Stomach (tissue), 9 donors: ENCODE measurements around the gene DLGAP5. TPM values are rescaled to one million over a fixed set of nuclear protein-coding genes. Genes with fewer than 3 reads are reported as not detected.

ENCODE experiments used
- DNase-seq, 2 donors: peaks; one replicate each; pipeline versions ENCODE4 v3.0.0 to v3.0.0-alpha.2; 2013 to 2019
- H3K27ac ChIP-seq, 5 donors: fragments of 200-600 bp in 4 of 5; sonication (generic) in 4 of 5; one replicate each; pipeline ENCODE4 v1.5.1; 2013 to 2019; ENCODE audit warnings: mild to moderate bottlenecking in 1 of 5, moderate library complexity in 1 of 5
- H3K27me3 ChIP-seq, 3 donors: fragments of 200-600 bp; sonication (generic); one replicate each; pipeline ENCODE4 v1.5.1; 2017 to 2019; ENCODE audit warnings: mixed run types in 1 of 3
- H3K36me3 ChIP-seq, 4 donors: fragments of 200-600 bp; sonication (generic); 1 replicate in 3 of 4; 2 replicates in 1 of 4; pipeline ENCODE4 v1.5.1; 2016 to 2019
- H3K4me1 ChIP-seq, 4 donors: fragments of 200-600 bp; sonication (generic); one replicate each; pipeline ENCODE4 v1.5.1; 2016 to 2019
- H3K4me3 ChIP-seq, 4 donors: fragments of 200-600 bp; sonication (generic) in 3 of 4; one replicate each; pipeline ENCODE4 v1.5.1; 2016 to 2019; ENCODE audit warnings: mild to moderate bottlenecking in 1 of 4
- H3K9me3 ChIP-seq, 4 donors: fragments of 200-600 bp; sonication (generic); one replicate each; pipeline ENCODE4 v1.5.1; 2016 to 2019
- CTCF ChIP-seq, 7 experiments: fragments of 450-650 bp in 4 of 7; fragments of 200-600 bp in 3 of 7; sonication (generic) in 3 of 7; IDR thresholded peaks; one replicate each; pipeline ENCODE4 v1.5.1; 2016 to 2019; ENCODE audit warnings: antibody characterized with exemption in 7 of 7, control low read depth in 2 of 7, mild to moderate bottlenecking in 1 of 7
- EP300 ChIP-seq: sonication (generic); formaldehyde crosslinking; IDR thresholded peaks from one replicate; pipeline ENCODE4 v1.6.1; 2017; ENCODE audit warnings: antibody characterized with exemption
- POLR2A ChIP-seq, 4 donors: fragments of 450-650 bp; IDR thresholded peaks; one replicate each; pipeline ENCODE4 v1.6.1; 2016; ENCODE audit warnings: antibody characterized with exemption in 4 of 4, control low read depth in 2 of 4, mild to moderate bottlenecking in 1 of 4, moderate library complexity in 1 of 4
- POLR2AphosphoS5 ChIP-seq, 3 donors: sonication (generic); formaldehyde crosslinking; IDR thresholded peaks; one replicate each; pipeline ENCODE4 v1.6.1; 2016; ENCODE audit warnings: antibody characterized with exemption in 3 of 3
- WGBS, 5 donors: extraction: QIAGEN DNeasy Blood & Tissue Kit in 3 of 5; methylation state at CpG; one replicate each; pipeline versions ENCODE4 v1.1.5 to v1.1.7; 2013 to 2018; 5-methylcytosine and 5-hydroxymethylcytosine counted together
- intact Hi-C: fragments of 100-400 bp; cut with DNase I; formaldehyde crosslinking; loops from one replicate; pipeline ENCODE4 v1.15.1; 2023; ENCODE audit warnings: low total_unique reads
- polyA plus RNA-seq, 3 donors: library from polyadenylated mRNA; stranded (reverse); fragments of 200-250 nt; gene quantifications; one replicate each; pipeline ENCODE4 v1.2.3, GENCODE V29; 2013
- total RNA-seq, 5 donors: library from RNA; depleted of rRNA; stranded (reverse); fragments of >200 nt; gene quantifications; one replicate each; pipeline versions ENCODE4 v1.1.0 to v1.2.3, GENCODE V29; 2014 to 2016
- donor health status: healthy with polysubstance abuse.
- donor health status: Bipolar disorder and iron deficiency.
- donor health status: healthy.

Gene DLGAP5
- total and polyA plus RNA-seq, 8 donors, result 0.45 to 7.7 (median 2.0) TPM

GRCh38 chr14:55136885-55137786 lies 54.2 kb downstream of the DLGAP5 start:
- intact Hi-C loops, result no loop called here
- Histone ChIP-seq H3K27me3 (no peaks in the 10 kb centered on the region), H3K36me3 (peaks cover 38 to 59% (median 44%) of the 10 kb centered on the region in 4 donors), H3K27ac (peak overlapping the region; percentile 60 to 82 (median 68)), H3K9me3 (no peaks in the 10 kb centered on the region), H3K4me3 (peak overlapping the region; percentile 1 to 35 (median 12)), H3K4me1 (peaks cover 40 to 94% (median 69%) of the 10 kb centered on the region in 4 donors)
- TF ChIP-seq EP300, result no peak
- TF ChIP-seq CTCF (IDR thresholded peaks at IDR 0.05), result no peak
- TF ChIP-seq POLR2AphosphoS5 (IDR thresholded peaks at IDR 0.05), result peak in 2 of 3 donors; percentile 31 to 52
- TF ChIP-seq POLR2A (IDR thresholded peaks at IDR 0.05), result no peak
- peak; percentile 79 to 90 for DNase-seq
- 27 to 41% (median 31%) methylated on average over 12 of the region's 12 CpGs for WGBS, 5 donors

- Histone ChIP-seq H3K36me3 (peaks cover 33 to 50% (median 36%) of the 10 kb centered on the region in 4 donors), H3K4me1 (peaks cover 47 to 100% (median 77%) of the 10 kb centered on the region in 4 donors), H3K9me3 (no peaks in the 10 kb centered on the region), H3K27ac (peak overlapping the region in 4 of 5 donors; percentile 60 to 82 (median 72)), H3K27me3 (no peaks in the 10 kb centered on the region), H3K4me3 (no peak overlapping the region)
- DNase-seq, result no peak
- intact Hi-C loops, result no loop called here
- TF ChIP-seq CTCF (IDR thresholded peaks at IDR 0.05), result no peak
- no peak for TF ChIP-seq POLR2A (IDR thresholded peaks at IDR 0.05)
- no peak for TF ChIP-seq POLR2AphosphoS5 (IDR thresholded peaks at IDR 0.05)
- TF ChIP-seq EP300, result no peak
- WGBS, 5 donors, result 57 to 80% (median 61%) methylated on average over 3 of the region's 3 CpGs
Observed at GRCh38 chr14:55136241-55136640, 55.1 kb downstream of the DLGAP5 start.

GRCh38 chr14:55133416-55133815 lies 58.0 kb downstream of the DLGAP5 start:
- 25 to 41% (median 35%) methylated on average over 4 of the region's 4 CpGs for WGBS, 5 donors
- intact Hi-C loops, result no loop called here
- H3K27ac ChIP-seq, result peak overlapping the region in 3 of 5 donors; percentile 98 to 99 (median 98)

More at GRCh38 chr14:55133416-55133815, 58.0 kb downstream of the DLGAP5 start:
- TF ChIP-seq POLR2A (IDR thresholded peaks at IDR 0.05) (no peak), CTCF (IDR thresholded peaks at IDR 0.05) (peak in 5 of 7 experiments; percentile 17 to 61 (median 26))
- DNase-seq, result peak in 1 of 2 donors; percentile 64
- peaks cover 5 to 21% (median 7%) of the 10 kb centered on the region in 4 donors for H3K36me3 ChIP-seq
- H3K27me3 ChIP-seq, result no peaks in the 10 kb centered on the region
- no peaks in the 10 kb centered on the region for H3K9me3 ChIP-seq
- no peak overlapping the region for H3K4me3 ChIP-seq
- H3K4me1 ChIP-seq, result peaks cover 52 to 88% (median 79%) of the 10 kb centered on the region in 4 donors
